NB4 (cell line): ENCODE measurements around the gene STEAP3.

ENCODE experiments used
- DNase-seq: peaks from one replicate; pipeline ENCODE4 v3.0.0; 2010; ENCODE audit warnings: low read depth
- H3K4me3 ChIP-seq: one replicate; pipeline ENCODE4 v1.5.1; 2011; ENCODE audit warnings: mild to moderate bottlenecking, low read depth, low read length, moderate library complexity
- CTCF ChIP-seq: IDR thresholded peaks from one replicate; pipeline ENCODE4 v1.5.1; 2012; ENCODE audit warnings: low read depth, low read length
- MAX ChIP-seq: IDR thresholded peaks from 2 replicates; pipeline ENCODE4 v1.6.1; 2011; ENCODE audit warnings: low read depth, low read length
- MYC ChIP-seq: IDR thresholded peaks from 2 replicates; pipeline ENCODE4 v1.6.1; 2011; ENCODE audit warnings: low read depth, low read length
- POLR2A ChIP-seq: IDR thresholded peaks from 2 replicates; pipeline ENCODE4 v1.6.1; 2011; ENCODE audit warnings: mild to moderate bottlenecking; ENCODE audit not compliant: insufficient read length; ENCODE audit errors: extremely low read depth

Gene STEAP3

GRCh38 chr2:119242276-119243119, 18.9 kb downstream of the STEAP3 start:
- TF ChIP-seq CTCF (no peak), MYC (no peak)
- no peak for DNase-seq
- no peak overlapping the region for H3K4me3 ChIP-seq

- no peak for DNase-seq
- no peak overlapping the region for H3K4me3 ChIP-seq
- TF ChIP-seq MYC, result no peak
- TF ChIP-seq POLR2A, result no peak
- TF ChIP-seq MAX, result no peak
- TF ChIP-seq CTCF, result no peak
Observed at GRCh38 chr2:119243621-119244020, 20.0 kb downstream of the STEAP3 start.

- no peak overlapping the region for H3K4me3 ChIP-seq
- DNase-seq, result no peak
- TF ChIP-seq CTCF (no peak), MAX (no peak), POLR2A (no peak), MYC (no peak)
Observed at GRCh38 chr2:119245076-119245840, 21.6 kb downstream of the STEAP3 start.

DNA sequence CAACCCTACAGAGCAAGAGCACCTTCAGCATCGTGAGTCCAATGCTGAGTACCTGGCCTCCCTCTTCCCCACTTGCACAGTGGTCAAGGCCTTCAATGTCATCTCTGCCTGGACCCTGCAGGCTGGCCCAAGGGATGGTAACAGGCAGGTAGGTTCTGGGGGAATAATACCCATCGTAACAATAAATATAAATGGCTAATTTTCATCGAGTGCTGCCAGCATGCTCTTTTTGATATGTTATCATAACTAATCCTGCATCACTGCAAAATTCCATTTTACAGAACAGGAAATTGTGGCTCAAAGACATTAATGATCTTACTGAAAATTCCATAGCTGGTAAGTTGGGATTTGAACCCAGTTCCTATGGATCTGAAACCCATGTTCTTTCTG, 22.2 kb downstream of the STEAP3 start:
- TF ChIP-seq CTCF (no peak), POLR2A (no peak), MYC (no peak), MAX (no peak)
- no peak overlapping the region for H3K4me3 ChIP-seq
- DNase-seq, result no peak

DNA sequence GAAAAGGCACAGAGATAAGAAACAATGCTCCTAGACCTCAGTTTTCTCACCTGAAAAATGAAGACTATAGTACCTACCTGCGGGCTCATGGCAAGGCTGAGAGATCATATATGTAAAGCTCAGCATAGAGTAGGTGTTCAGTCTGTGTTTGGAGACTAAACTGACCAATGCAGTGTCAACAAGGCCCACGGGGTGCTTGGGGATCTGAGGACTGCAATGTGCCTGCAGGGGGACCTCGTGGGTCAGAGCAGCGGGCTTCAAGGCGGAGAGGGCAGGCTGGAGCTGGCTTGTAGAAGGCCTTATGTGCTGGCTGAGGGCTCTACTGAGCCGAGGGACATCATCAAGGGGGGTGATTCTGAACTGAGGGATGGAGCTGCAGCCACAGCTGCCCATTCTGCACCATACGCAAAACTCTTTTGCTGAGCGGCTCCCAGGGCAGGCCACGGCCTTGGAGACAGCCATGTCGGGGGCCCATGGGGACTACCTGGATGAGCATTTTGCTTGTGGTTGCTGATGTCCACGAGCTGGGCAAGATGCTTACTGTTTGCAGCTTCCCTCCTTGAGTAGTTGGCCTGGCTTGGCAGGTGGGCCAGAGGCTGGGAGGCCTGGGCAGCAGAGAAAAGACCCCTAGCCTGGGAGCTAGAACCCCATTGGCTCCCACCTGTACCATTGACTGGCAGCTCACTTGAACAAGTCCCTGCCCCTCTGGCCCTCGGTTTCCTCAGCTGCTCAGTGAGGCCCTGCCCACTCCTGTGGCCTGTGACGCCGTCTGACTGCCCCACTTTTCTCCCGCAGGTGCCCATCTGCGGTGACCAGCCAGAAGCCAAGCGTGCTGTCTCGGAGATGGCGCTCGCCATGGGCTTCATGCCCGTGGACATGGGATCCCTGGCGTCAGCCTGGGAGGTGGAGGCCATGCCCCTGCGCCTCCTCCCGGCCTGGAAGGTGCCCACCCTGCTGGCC, 23.5 kb downstream of the STEAP3 start:
- no peak for DNase-seq
- no peak overlapping the region for H3K4me3 ChIP-seq
- no peak for TF ChIP-seq POLR2A
- no peak for TF ChIP-seq MAX
- TF ChIP-seq MYC, result no peak
- no peak for TF ChIP-seq CTCF
